Activated CD8-positive, alpha-beta memory T cell treated with anti-CD3 and anti-CD28 coated beads, Interleukin-2, amount 50 U/mL, for 1 hour (primary cell): ENCODE data around the gene PDE2A.

ENCODE experiments used
- DNase-seq: peaks from one replicate; pipeline ENCODE4 v3.0.0-alpha.2; 2020; ENCODE audit errors: extremely low read depth

Gene PDE2A

DNA sequence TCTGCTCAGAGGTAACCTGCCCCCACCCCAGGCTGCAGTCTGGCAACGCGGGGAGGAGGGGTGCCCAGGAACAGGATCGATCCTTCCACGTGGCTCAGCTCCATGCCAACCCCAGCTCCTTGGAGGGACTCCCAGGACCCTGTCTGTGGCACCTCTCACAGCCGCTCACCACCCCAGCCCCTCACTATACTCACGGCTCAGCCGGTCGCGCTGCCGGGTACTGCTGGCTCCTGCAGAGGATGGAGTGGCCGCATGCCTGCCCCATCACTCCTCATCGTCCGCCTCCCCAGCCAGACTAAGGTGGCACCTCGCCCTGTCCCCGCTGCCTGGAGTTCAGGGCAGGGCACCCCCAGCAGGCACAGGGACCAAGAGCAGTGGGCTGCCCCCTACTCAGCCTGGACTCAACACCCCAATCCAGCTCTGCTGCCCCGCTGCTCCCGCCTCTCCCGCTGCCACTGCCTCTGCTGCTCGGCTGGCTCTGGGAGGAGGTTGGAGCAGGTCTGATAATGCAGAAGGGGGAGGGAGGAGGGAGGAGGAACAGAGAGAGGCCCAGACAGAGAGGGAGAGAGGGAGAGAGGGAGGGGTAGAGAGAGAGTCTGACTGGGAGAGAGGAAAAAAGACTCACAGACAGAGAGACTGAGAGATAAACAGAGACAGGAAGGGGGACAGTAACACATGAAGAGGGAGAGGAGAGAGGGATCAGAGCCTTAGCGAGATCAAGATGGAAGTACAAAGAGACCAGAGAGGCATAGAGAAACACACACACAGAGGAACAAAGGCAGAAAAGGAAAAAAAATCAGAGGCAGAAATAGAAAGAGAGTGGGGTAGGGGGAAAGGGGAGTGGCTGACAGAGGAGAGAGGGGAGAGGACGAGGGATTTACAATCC lies at the start of gene PDE2A:
Gene PDE2A, minus strand, starts transcription at position 480 of the 886 bp plus-strand sequence. Its CDS starts 215 bp downstream, at position 265.
- no peak for DNase-seq

GRCh38 chr11:72723508-72723907 lies 49.3 kb upstream of the PDE2A start:
- no peak for DNase-seq

- peak; percentile 64 for DNase-seq
Observed at GRCh38 chr11:72722050-72722748, 48.0 kb upstream of the PDE2A start.

- no peak for DNase-seq
Observed at GRCh38 chr11:72721689-72722049, 47.4 kb upstream of the PDE2A start.

- no peak for DNase-seq
Observed at GRCh38 chr11:72721276-72721675, 47.1 kb upstream of the PDE2A start.

GRCh38 chr11:72720784-72721183 lies 46.6 kb upstream of the PDE2A start:
- DNase-seq, result no peak

GRCh38 chr11:72720047-72720446 lies 45.8 kb upstream of the PDE2A start:
- DNase-seq, result no peak

DNA sequence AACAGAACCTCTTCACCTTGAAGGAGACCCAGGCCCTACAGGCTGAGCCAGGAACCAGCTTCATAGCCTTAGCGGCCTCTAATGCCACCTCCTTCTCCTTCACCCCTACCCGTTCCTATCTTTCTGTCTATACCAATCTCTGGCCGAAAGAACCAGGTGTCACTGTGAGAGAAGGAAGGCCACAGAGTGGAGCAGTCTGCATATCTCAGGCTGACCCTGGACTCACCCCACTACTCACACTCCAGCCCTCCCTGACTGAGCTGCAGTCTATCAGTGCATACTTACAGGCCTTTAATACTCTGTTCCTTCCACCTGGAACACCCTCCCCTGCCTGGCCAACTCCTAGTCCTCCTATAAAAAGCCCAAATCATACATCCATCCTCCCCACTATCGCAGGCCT lies 45.3 kb upstream of the PDE2A start:
- DNase-seq, result no peak

DNA sequence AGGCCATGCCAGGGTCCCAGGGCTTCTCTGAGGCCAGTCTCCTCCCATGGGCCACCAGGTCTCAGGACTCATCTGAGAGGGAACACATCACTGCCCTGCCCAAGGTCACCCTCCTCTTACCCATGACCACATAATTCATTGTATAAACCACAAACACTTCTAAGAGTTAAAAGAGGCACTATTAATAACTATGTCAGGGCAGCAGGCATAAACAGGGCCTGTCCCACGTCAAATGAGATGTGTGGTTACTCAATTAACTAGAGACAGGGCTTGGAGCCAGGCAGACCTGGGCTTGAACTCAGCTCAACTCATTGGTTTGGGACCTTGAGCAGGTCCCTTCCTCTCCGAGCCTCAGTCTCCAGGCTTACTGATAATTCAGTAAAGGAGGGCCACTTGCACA lies 44.9 kb upstream of the PDE2A start:
- no peak for DNase-seq

- no peak for DNase-seq
Observed at GRCh38 chr11:72718101-72718501, 43.9 kb upstream of the PDE2A start.

- no peak for DNase-seq
Observed at GRCh38 chr11:72716788-72717435, 42.7 kb upstream of the PDE2A start.

DNA sequence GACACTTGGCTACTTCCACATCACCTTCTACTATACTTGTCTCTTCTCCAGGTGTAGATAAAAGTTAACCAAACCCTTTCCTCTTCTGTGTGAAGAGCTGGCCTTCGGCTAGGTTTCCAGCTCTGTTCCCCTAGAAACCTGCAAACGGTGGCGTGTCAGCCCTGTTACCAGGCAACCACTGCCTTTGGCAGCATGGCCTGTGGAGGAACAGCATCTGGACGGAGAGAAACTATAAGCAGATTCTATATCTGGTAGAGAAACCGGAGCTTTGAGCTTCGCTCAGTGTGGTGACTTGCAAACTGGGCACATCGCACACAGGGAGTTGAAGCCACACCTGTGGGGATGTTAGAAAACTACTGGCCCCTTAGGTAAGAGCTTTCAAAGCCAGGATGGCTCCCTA lies 42.1 kb upstream of the PDE2A start:
- DNase-seq, result no peak

DNA sequence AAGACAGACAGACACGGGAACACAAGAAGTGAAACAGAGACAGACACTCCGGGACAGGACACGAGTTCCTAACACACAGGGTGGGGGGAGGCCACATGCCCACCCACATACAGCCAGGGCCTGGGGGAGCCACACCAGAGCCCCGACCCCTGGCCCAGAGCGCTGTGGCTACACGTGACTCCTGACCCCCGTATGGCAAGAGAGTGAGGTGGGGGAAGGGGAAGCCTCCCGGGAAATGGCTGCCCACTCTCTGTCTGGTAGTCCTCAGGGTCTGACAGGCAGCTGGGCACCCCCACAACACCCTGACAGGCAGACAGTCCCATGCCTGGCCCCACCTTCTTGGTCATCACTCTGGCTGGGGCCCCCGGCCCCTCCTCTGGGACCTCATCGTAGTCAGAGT lies 38.6 kb upstream of the PDE2A start:
- DNase-seq, result no peak

GRCh38 chr11:72712168-72712751 lies 38.0 kb upstream of the PDE2A start:
- DNase-seq, result no peak

- no peak for DNase-seq
Observed at GRCh38 chr11:72711141-72711540, 36.9 kb upstream of the PDE2A start.

- DNase-seq, result no peak
Observed at GRCh38 chr11:72710278-72710677, 36.1 kb upstream of the PDE2A start.

- DNase-seq, result no peak
Observed at GRCh38 chr11:72709478-72710238, 35.4 kb upstream of the PDE2A start.

- no peak for DNase-seq
Observed at GRCh38 chr11:72707032-72707431, 32.8 kb upstream of the PDE2A start.

DNA sequence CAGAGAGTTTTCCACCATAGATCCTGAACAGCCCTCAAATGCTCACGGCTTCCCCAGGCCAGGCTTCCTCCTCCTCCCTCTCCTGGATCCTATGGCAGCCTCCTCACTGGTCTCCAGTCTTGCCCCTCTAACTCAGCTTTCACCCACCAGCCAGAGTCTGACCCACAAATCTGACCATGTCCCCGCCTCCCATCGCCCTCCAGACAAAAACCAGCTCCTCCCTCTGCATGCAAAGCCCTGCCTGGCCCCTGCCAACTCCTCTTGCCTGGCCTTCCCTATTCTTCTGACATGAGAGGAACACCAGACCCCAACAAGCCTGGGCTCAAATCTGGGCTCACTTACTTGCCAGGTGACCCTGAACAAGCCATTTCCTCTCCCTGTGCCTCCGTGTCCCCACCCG lies 32.4 kb upstream of the PDE2A start:
- no peak for DNase-seq

DNA sequence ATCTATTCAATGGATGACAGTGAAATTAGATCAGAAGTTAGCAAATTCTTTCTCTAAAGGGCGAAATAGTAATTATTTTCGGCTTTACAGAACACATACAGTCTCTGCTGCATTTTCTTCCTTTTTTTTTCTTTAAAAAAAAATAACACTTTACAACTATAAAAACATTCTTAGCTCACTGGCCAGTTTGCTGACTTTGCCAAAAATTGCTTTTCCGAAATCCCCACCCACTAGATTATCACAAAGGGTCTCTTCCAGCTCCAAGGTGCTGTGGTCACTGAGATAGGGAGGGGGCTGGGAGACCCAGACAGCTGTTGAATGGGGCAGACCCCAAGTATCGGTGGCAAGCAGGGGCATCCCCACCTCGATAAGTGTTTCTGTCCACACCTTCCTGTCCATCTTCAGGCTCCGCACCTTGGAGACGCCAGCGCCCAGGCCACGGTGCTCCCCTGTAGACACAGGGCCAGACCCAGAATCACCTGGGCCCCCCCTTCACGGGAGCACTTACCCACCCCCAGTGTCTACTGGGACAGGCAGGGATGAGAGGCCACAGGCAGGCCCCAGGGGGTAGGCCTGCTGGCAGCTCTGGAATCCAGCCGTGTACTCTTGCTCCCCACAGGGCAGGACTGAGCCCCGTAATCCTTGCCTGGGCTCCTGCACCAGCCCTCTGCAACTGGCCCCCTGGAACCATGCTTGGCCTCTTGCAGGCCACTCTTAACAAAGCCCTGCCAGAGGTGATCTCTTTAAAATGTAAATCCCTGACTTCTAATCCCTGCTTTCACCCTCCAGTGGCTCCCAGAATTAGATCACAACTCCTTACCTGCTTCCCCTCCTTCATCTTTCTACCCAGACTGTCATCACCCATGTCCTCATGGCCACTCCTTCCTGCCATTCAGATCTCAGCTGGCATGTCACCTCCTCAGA lies 31.5 kb upstream of the PDE2A start:
- DNase-seq, result no peak
